Measurements from ENCODE around the gene LAT.
A peak's percentile ranks its signal among the peaks of the same experiment; 100 is the strongest.

LAT gene

DNA sequence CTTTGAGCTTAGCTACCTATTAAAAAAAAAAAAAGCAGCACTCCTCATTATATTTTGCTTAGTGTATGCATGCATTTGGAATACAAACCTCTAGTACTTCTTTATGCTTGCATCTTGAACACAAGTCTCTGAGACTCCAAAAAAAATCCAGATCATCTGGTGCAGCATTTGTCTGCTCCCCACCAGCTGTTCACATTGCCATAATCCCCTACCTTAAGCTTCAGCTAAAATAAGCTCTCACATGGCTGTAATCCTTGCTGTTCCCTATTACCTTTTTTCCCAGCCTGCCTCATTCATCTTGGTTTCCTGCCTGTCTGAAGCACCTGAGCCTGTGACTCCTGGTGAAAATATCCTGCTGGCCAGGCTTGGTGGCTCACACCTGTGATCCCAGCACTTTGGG is 41.6 kb upstream of the LAT start:
- H3K27ac ChIP-seq, result no peak overlapping the region
- TF ChIP-seq, protein P1, sequence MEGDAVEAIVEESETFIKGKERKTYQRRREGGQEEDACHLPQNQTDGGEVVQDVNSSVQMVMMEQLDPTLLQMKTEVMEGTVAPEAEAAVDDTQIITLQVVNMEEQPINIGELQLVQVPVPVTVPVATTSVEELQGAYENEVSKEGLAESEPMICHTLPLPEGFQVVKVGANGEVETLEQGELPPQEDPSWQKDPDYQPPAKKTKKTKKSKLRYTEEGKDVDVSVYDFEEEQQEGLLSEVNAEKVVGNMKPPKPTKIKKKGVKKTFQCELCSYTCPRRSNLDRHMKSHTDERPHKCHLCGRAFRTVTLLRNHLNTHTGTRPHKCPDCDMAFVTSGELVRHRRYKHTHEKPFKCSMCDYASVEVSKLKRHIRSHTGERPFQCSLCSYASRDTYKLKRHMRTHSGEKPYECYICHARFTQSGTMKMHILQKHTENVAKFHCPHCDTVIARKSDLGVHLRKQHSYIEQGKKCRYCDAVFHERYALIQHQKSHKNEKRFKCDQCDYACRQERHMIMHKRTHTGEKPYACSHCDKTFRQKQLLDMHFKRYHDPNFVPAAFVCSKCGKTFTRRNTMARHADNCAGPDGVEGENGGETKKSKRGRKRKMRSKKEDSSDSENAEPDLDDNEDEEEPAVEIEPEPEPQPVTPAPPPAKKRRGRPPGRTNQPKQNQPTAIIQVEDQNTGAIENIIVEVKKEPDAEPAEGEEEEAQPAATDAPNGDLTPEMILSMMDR (conservative IDR thresholded peaks at IDR 0.05), result no peak
- no peak for TF ChIP-seq ZFX (IDR thresholded peaks at IDR 0.05)

DNA sequence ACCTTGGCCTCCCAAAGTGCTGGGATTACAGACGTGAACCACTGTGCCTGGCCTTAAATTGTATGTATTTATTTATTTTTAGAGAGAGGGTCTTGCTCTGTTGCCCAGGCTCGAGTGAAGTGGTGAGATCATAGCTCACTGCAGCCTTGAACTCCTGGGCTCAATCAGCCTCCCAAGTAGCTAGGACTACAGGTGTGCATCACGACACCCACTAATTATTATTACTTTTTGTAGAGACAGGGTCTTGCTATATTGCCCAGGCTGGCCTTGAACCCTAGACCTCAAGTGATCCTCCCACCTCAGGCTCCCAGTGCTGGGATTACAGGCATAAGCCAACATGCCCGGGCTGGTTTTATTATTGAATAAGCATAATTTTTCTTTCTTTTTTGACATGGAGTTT is 38.2 kb upstream of the LAT start:
- TF ChIP-seq, protein P1 (conservative IDR thresholded peaks at IDR 0.05), result no peak
- TF ChIP-seq ZFX (IDR thresholded peaks at IDR 0.05), result no peak
- no peak overlapping the region for H3K27ac ChIP-seq

DNA sequence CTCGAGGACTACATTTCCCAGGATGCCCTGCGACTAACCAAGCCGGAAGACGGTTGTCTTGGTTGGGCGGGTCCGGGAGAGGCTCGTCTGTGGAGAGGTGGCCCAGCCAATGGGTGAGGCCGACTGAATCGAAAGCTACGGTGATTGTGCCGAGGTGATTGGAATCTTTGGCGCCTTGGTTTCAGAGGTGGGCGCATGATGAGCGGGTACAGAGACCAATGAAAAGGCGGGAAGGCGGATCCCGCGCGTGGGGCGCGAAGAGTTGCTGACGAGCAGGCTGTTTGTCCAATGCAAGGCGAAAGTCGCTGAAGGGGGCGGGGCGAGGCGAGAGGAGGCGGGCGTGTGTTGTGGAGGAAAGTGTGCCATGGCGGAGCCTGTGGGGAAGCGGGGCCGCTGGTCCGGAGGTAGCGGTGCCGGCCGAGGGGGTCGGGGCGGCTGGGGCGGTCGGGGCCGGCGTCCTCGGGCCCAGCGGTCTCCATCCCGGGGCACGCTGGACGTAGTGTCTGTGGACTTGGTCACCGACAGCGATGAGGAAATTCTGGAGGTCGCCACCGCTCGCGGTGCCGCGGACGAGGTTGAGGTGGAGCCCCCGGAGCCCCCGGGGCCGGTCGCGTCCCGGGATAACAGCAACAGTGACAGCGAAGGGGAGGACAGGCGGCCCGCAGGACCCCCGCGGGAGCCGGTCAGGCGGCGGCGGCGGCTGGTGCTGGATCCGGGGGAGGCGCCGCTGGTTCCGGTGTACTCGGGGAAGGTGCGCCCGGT is 34.0 kb upstream of the LAT start, which contains the start of gene NFATC2IP:
Gene NFATC2IP (plus strand): TSS at position 290 of the 762 bp plus-strand sequence. CDS start 75 bp downstream, at position 365.
- TF ChIP-seq ZFX (IDR thresholded peaks at IDR 0.05), result no peak
- TF ChIP-seq, protein P1 (conservative IDR thresholded peaks at IDR 0.05), result no peak
- H3K27ac ChIP-seq, result peak within 1 kb of the TSS; percentile 85

DNA sequence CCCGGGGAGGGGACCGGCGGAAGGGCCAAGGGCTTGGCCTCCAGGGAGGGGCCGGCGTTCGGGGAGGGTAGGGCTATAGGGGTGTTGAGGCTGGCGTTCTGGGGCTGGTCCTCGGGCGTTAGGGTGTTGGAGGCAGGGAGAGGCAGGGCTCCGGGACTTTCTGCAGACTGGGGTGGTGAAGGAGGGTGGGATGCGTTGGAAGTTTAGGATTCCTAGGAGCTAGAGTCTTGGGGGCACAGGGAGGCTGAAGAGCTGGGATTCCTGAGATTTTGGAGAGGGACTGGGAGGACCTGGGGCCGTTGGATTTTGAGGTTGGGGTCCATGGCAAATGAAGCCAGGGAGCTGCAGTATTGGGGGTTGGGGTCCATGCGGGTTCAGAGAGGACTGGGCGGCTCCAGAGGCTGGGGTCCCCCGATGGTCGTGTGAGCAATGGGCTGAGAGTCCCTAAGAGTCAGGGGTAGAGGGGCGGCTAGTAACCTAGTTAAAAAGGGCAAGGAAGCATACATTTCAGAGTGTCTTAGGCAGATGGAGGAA is 33.4 kb upstream of the LAT start:
- TF ChIP-seq ZFX (IDR thresholded peaks at IDR 0.05), result no peak
- TF ChIP-seq, protein P1 (conservative IDR thresholded peaks at IDR 0.05), result no peak
- peak overlapping the region; percentile 85 for H3K27ac ChIP-seq

DNA sequence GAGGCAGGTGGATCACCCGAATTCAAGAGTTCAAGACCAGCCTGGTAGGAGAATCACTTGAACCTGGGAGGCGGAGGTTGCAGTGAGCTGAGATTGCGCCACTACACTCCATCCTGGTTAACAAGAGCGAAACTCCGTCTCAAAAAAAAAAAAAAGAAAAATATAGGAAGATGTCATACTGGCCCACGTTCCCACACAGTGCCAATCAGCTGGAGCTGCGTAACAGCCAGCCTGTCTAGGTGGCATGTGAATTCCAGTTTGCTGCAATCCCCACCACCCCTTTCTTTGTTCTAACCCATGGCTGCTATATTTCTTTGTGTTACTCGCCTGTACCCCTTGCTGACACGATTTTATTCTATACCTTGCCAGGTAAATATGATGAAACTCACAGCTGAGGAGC is 26.6 kb upstream of the LAT start:
- TF ChIP-seq, protein P1 (conservative IDR thresholded peaks at IDR 0.05), result no peak
- no peak for TF ChIP-seq ZFX (IDR thresholded peaks at IDR 0.05)
- no peak overlapping the region for H3K27ac ChIP-seq

DNA sequence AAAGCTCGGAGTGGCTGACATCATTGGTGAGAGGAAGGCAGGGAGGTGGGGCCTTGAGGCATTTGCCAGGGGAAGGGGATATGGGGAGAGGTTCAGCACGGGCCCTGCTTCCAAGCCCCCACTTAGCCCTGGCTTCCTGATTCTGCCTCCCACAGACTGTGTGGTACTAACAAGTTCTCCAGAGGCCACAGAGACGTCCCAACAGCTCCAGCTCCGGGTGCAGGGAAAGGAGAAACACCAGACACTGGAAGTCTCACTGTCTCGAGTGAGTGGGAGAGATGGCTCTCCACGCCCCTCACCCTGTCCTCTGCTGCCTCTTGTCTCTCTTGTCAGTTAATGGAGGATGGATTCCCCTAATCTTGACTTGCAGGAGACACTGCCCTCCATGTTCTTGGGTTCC is 26.0 kb upstream of the LAT start:
- TF ChIP-seq, protein P1 (conservative IDR thresholded peaks at IDR 0.05), result no peak
- no peak for TF ChIP-seq ZFX (IDR thresholded peaks at IDR 0.05)
- H3K27ac ChIP-seq, result no peak overlapping the region

DNA sequence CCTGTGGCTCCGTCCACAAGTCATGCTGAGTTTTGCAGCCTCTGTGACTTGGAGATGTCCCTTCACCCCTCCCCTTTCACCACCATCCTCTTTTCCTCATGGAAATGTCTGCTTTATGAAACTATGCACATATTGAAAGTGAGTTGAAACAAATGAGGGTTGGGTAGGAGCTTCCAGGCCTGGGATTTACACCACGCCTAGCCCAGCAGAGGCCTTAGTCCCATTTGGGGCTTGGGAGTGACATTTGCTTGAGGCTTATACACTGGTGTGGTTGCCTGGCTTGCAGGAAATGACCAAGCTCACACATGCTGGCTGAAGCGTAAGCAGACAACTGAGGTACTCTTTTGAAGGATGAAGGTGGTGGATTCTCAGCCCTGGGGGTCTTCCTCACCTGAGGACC is 20.8 kb upstream of the LAT start:
- no peak for TF ChIP-seq ZFX (IDR thresholded peaks at IDR 0.05)
- TF ChIP-seq, protein P1 (conservative IDR thresholded peaks at IDR 0.05), result no peak
- no peak overlapping the region for H3K27ac ChIP-seq
